ENCODE results near the gene CD36. TPM values are rescaled to one million over a fixed set of nuclear protein-coding genes. Genes with fewer than 3 reads are reported as not detected.

The CD36 gene
- total RNA-seq, 4 donors from 2014 or later, result 1.2 to 85.5 (median 11.0) TPM

DNA sequence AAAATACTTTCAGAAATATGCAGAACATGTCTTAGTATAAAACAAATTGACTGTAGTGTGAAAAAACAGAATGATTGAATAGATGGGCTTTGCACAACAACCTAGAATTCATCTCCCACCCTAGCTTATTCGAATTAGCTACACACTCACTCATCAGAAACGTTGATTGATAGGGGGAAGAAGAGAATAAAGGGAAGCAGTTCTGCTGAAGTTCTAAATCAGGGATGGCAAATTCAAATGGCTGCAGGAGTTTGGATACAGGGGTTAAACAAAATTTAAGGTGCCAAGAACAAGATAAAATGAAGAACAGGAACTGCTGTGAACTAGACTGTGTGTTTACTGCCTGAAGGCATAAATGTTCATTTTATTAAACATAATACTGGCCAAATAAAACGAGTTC lies 9.0 kb downstream of the CD36 start:
- no peak for DNase-seq
- peaks cover 4 to 41% (median 7%) of the 10 kb centered on the region in 3 donors for H3K4me1 ChIP-seq
- no peaks in the 10 kb centered on the region for H3K9me3 ChIP-seq
- 34 to 40% methylated on average over 3 of the region's 3 CpGs for WGBS, 2 donors
- no peak overlapping the region for H3K4me3 ChIP-seq
- H3K36me3 ChIP-seq, result no peaks in the 10 kb centered on the region
- intact Hi-C loops (cut with DNase I), result no loop called here
- no peak overlapping the region for H3K27ac ChIP-seq
- TF ChIP-seq, protein P1, sequence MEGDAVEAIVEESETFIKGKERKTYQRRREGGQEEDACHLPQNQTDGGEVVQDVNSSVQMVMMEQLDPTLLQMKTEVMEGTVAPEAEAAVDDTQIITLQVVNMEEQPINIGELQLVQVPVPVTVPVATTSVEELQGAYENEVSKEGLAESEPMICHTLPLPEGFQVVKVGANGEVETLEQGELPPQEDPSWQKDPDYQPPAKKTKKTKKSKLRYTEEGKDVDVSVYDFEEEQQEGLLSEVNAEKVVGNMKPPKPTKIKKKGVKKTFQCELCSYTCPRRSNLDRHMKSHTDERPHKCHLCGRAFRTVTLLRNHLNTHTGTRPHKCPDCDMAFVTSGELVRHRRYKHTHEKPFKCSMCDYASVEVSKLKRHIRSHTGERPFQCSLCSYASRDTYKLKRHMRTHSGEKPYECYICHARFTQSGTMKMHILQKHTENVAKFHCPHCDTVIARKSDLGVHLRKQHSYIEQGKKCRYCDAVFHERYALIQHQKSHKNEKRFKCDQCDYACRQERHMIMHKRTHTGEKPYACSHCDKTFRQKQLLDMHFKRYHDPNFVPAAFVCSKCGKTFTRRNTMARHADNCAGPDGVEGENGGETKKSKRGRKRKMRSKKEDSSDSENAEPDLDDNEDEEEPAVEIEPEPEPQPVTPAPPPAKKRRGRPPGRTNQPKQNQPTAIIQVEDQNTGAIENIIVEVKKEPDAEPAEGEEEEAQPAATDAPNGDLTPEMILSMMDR (IDR thresholded peaks at IDR 0.05), result no peak
- TF ChIP-seq POLR2A (IDR thresholded peaks at IDR 0.05), result no peak
- H3K27me3 ChIP-seq, result no peaks in the 10 kb centered on the region

DNA sequence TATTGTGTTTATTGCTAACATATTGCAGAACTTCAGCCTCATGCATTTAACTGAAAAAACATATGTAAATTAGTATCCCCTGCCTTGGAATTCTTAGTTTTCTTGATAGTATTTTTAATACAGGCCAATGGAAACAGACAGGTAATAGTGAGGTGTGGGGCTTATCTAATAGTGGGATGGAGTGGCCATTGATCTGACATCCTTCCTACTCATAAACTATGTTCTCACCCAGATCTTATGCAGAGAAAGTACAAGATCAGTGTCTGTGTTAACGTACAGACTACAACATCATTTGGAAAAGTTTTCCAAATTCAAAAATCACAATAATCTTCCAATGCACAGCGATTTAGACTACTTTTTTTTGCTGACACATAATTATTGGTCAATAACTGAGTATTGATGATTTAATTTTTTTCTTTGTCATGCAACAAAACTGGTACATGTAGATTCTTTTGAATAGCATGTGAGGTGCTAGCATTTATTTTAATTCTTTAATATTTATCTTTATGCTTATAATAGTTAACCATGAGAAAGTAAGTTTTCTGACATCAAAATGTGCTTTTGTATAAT lies 9.7 kb downstream of the CD36 start:
- Histone ChIP-seq H3K9me3 (no peaks in the 10 kb centered on the region), H3K36me3 (no peaks in the 10 kb centered on the region), H3K4me3 (no peak overlapping the region), H3K27me3 (no peaks in the 10 kb centered on the region), H3K4me1 (peaks cover 0 to 34% (median 0%) of the 10 kb centered on the region in 3 donors), H3K27ac (no peak overlapping the region)
- DNase-seq, result no peak
- TF ChIP-seq, protein P1 (IDR thresholded peaks at IDR 0.05), result no peak
- TF ChIP-seq POLR2A (IDR thresholded peaks at IDR 0.05), result no peak
- WGBS, 2 donors, result 84 to 90% methylated on average over 2 of the region's 2 CpGs
- intact Hi-C loops (cut with DNase I), result no loop called here

DNA sequence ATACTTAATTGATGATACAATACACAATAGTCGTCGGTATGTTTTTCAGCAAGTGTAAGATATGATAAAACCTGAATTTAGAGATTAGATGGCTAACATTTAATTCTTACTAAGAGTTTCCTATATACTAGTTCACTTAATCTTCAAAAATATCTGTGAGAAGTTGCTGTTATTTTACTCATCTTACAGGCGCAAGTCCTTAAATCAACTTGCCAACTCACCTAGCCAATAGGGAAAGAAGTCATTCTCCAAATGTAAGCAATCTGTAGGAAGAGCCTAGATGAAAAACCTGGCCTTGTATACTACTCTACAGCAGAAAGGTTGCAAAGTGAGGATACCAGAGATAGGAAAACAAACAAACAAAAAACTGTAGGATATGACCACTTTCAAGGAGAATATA lies 10.6 kb downstream of the CD36 start:
- Histone ChIP-seq H3K27ac (no peak overlapping the region), H3K4me3 (no peak overlapping the region), H3K27me3 (no peaks in the 10 kb centered on the region), H3K36me3 (no peaks in the 10 kb centered on the region), H3K4me1 (peaks cover 0 to 25% (median 0%) of the 10 kb centered on the region in 3 donors), H3K9me3 (no peaks in the 10 kb centered on the region)
- TF ChIP-seq POLR2A (IDR thresholded peaks at IDR 0.05), result no peak
- TF ChIP-seq, protein P1 (IDR thresholded peaks at IDR 0.05), result no peak
- intact Hi-C loops (cut with DNase I), result no loop called here
- no peak for DNase-seq
- 90 to 94% methylated on average over 3 of the region's 3 CpGs for WGBS, 2 donors

DNA sequence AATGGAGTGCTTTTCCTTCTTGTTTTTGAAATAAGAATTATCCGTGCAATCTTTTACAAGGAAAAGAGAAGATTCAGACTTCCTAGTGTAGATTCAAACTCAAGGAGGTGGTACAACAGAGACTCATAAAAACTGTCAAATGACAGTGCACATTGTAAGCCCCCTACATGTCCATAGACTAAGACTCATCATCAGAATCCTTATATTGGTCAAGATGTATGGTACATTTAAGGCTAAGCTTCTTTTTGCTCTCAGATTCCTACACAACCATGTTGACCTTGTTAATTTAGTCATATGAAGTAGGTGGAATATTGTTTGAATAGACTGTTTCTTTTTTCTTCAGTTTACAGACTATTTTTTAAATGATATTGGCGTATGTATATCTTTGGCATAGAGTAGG lies 11.6 kb downstream of the CD36 start:
- Histone ChIP-seq H3K4me1 (peaks cover 0 to 19% (median 0%) of the 10 kb centered on the region in 3 donors), H3K36me3 (no peaks in the 10 kb centered on the region), H3K9me3 (no peaks in the 10 kb centered on the region), H3K27me3 (no peaks in the 10 kb centered on the region), H3K27ac (no peak overlapping the region), H3K4me3 (no peak overlapping the region)
- WGBS, 2 donors, result 84 to 98% methylated on average over 2 of the region's 2 CpGs
- TF ChIP-seq, protein P1 (IDR thresholded peaks at IDR 0.05), result no peak
- TF ChIP-seq POLR2A (IDR thresholded peaks at IDR 0.05), result no peak
- intact Hi-C loops (cut with DNase I), result no loop called here
- no peak for DNase-seq

DNA sequence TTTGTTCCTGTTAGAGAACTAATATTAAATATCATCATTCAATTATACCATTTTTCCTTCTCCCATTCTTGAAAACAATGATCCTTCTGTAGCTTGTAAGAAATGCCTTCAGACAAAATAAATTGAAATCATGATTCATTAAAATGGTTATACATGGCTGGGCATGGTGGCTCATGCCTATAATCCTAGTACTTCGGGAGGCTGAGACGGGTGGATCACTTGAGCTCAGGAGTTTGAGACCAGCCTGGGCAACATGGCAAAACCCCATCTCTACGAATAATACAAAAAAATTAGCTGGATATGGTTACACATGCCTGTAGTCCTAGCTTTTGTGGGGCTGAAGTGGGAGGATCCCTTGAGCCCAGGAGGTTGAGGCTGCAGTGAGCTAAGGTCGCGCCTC lies 13.0 kb downstream of the CD36 start:
- H3K4me1 ChIP-seq, result peaks cover 0 to 19% (median 0%) of the 10 kb centered on the region in 3 donors
- DNase-seq, result no peak
- WGBS, 2 donors, result 66 to 73% methylated on average over 4 to 5 of the region's 5 CpGs
- no peak overlapping the region for H3K4me3 ChIP-seq
- no peaks in the 10 kb centered on the region for H3K36me3 ChIP-seq
- H3K9me3 ChIP-seq, result no peaks in the 10 kb centered on the region
- intact Hi-C loops (cut with DNase I), result no loop called here
- TF ChIP-seq, protein P1 (IDR thresholded peaks at IDR 0.05), result no peak
- no peak for TF ChIP-seq POLR2A (IDR thresholded peaks at IDR 0.05)
- no peak overlapping the region for H3K27ac ChIP-seq
- no peaks in the 10 kb centered on the region for H3K27me3 ChIP-seq

All from esophagus squamous epithelium (tissue), 5 donors.